ENCODE measurements around the gene PTPN1.
A peak's percentile ranks its signal among the peaks of the same experiment; 100 is the strongest.
"Not testable (repeated sequence)": the region's sequence is repeated elsewhere in the genome, so short reads cannot be mapped to it uniquely, and the experiment has no call there.

Gene PTPN1

GRCh38 chr20:50482396-50482981 is 27.7 kb upstream of the PTPN1 start:
- DNase-seq = no peak

- DNase-seq = no peak
Measured at GRCh38 chr20:50484271-50484976, 25.8 kb upstream of the PTPN1 start.

- no peak for DNase-seq
Measured at GRCh38 chr20:50487397-50487796, 22.8 kb upstream of the PTPN1 start.

GRCh38 chr20:50488236-50488806 is 21.9 kb upstream of the PTPN1 start:
- no peak for DNase-seq

- DNase-seq = no peak
Measured at GRCh38 chr20:50491168-50491567, 19.0 kb upstream of the PTPN1 start.

- DNase-seq = no peak
Measured at GRCh38 chr20:50491926-50492634, 18.1 kb upstream of the PTPN1 start.

- DNase-seq = no peak
Measured at GRCh38 chr20:50493881-50494253, 16.3 kb upstream of the PTPN1 start.

GRCh38 chr20:50494428-50494827 is 15.8 kb upstream of the PTPN1 start:
- no peak for DNase-seq

- DNase-seq = no peak
Measured at GRCh38 chr20:50496773-50497385, 13.3 kb upstream of the PTPN1 start.

- DNase-seq = peak; percentile 66
Measured at GRCh38 chr20:50498071-50498776, 12.0 kb upstream of the PTPN1 start.

- DNase-seq = no peak
Measured at GRCh38 chr20:50499938-50500337, 10.2 kb upstream of the PTPN1 start.

GRCh38 chr20:50501972-50502745 is 8.0 kb upstream of the PTPN1 start:
- no peak for DNase-seq

- DNase-seq = no peak
Measured at GRCh38 chr20:50504231-50504823, 5.9 kb upstream of the PTPN1 start.

- no peak for DNase-seq
Measured at GRCh38 chr20:50506270-50506579, 4.0 kb upstream of the PTPN1 start.

- DNase-seq = not testable (repeated sequence)
Measured at GRCh38 chr20:50507745-50508144, 2.4 kb upstream of the PTPN1 start.

- no peak for DNase-seq
Measured at GRCh38 chr20:50508171-50508755, 1.9 kb upstream of the PTPN1 start.

- no peak for DNase-seq
Measured at GRCh38 chr20:50510706-50511542, 741 bp downstream of the PTPN1 start.

GRCh38 chr20:50512323-50512722 is 2.1 kb downstream of the PTPN1 start:
- DNase-seq = no peak

GRCh38 chr20:50513169-50514034 is 3.2 kb downstream of the PTPN1 start:
- DNase-seq = peak; percentile 89

- no peak for DNase-seq
Measured at GRCh38 chr20:50514035-50514337, 3.8 kb downstream of the PTPN1 start.

Measured in HCEC 1CT (cell line).